Activated CD4-positive, alpha-beta T cell treated with anti-CD3 and anti-CD28 coated beads, Interleukin-2, amount 10 ng/mL, durations not matched to agents 7 days and 5 days (primary cell): Measurements from ENCODE around the gene TMOD4. TPM values are rescaled to one million over a fixed set of nuclear protein-coding genes. Genes with fewer than 3 reads are reported as not detected.

Experiments
- CTCF ChIA-PET: fragments of 350-600 bp; sonication (Branson Sonifier 250); formaldehyde crosslinking; loops from one replicate; lab custom pipeline; 2021; ENCODE audit warnings: antibody characterized with exemption; lab: Charles Lee
- POLR2A ChIA-PET: fragments of 350-600 bp; sonication (Branson Sonifier 250); formaldehyde crosslinking; loops from one replicate; lab custom pipeline; 2021; ENCODE audit warnings: antibody characterized with exemption; lab: Charles Lee
- DNase-seq: peaks from one replicate; pipeline ENCODE4 v3.0.0-alpha.2; 2020
- H3K27ac Mint-ChIP-seq: one replicate; pipeline ENCODE4 v1.8.0; 2021; ENCODE audit warnings: mild to moderate bottlenecking, moderate library complexity, mixed read lengths
- H3K27me3 Mint-ChIP-seq: one replicate; pipeline ENCODE4 v1.8.0; 2021; ENCODE audit warnings: mixed read lengths
- H3K36me3 Mint-ChIP-seq: one replicate; pipeline ENCODE4 v1.8.0; 2021; ENCODE audit warnings: low read depth, mixed read lengths
- H3K4me1 Mint-ChIP-seq: one replicate; pipeline ENCODE4 v1.8.0; 2021; ENCODE audit warnings: mixed read lengths
- H3K4me3 Mint-ChIP-seq: one replicate; pipeline ENCODE4 v1.8.0; 2021; ENCODE audit warnings: mild to moderate bottlenecking, moderate library complexity, mixed read lengths
- H3K9me3 Mint-ChIP-seq: one replicate; pipeline ENCODE4 v1.8.0; 2021; ENCODE audit warnings: mixed read lengths
- total RNA-seq, 2 experiments: library from RNA; stranded (reverse); gene quantifications; one replicate each; pipeline ENCODE4 v1.2.3, GENCODE V29; 2021

Gene TMOD4
- total RNA-seq, 2 experiments from 2014 or later, result 2.0 to 2.7 TPM

DNA sequence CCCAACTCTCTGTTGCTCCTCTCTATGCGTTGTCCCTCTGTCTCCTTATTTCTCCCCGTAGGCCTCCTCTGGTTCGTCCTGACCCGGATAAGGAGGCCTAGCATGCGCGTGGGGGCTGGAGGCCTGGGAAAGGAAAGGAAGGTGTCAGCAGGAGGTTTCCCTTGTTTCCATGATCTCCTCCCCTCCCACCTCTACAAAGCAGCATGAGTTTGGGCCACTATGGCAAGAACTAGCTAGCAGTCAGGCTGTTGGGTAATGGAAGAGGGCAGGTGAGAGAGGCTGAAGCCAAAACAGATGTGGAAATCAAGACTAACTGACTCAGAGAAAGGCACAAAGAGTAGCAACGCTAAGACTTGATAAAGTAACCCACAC, 28.7 kb downstream of the TMOD4 start:
- Mint-ChIP-seq H3K27ac (peak overlapping the region; percentile 41), H3K9me3 (no peaks in the 10 kb centered on the region), H3K36me3 (no peaks in the 10 kb centered on the region), H3K4me3 (peak overlapping the region; percentile 86), H3K4me1 (peaks cover 16% of the 10 kb centered on the region), H3K27me3 (peaks cover 18% of the 10 kb centered on the region)
- POLR2A ChIA-PET, result interaction anchor here (0.5 kb wide), 1 partner anchor 65 kb away, joined by 3 read pairs; no protein-coding TSS in a partner anchor
- no peak for DNase-seq
- CTCF ChIA-PET, result interaction anchor here (0.6 to 1.6 kb wide), 2 partner anchors 9 to 49 kb away, joined by 3 to 9 read pairs; partner anchors contain the start of gene TNFAIP8L2

DNA sequence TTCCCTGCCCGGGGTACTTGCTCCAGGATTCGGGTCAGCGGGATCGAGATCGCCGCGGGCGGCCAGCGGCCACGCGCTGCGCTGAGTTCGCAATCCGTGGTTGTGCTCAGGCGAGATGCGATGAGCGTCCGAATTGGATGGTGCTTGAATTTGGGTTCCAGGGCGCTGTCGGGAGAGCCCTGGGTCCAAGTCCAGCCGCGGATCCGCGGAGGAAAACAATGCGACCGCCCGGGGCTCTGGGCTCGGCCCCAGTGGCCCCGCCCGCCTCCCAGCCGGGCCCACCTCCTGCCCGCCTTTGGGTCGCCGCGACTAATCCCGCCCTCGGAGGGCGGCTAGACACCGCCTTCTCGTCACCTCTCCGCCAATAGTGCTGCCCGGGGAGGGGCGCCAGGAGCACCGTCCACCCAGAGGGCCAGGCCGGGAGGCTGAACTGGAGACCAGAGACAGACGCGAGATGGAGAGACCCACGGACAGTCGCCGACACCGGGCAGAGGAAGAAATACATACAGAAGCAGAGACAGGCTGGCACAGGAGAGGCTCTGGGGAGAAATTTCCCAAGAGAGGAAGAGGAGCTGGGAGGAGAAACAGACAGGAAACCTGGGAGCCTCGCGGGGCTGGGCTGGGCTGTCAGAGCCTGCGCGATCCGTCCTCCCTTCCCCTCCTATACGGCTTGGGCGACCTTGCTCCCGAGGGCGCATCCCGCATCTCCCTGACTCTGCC, 29.2 kb downstream of the TMOD4 start, which contains the start of gene SEMA6C:
Gene SEMA6C, minus strand, starts transcription at position 220 of the 720 bp plus-strand sequence. CDS start 4,010 bp downstream, outside the sequence.
- POLR2A ChIA-PET, result interaction anchor here (0.5 to 0.6 kb wide), 2 partner anchors 11 to 65 kb away, joined by 3 to 4 read pairs; no protein-coding TSS in a partner anchor
- peak within 1 kb of the TSS; percentile 86 for H3K4me3 Mint-ChIP-seq
- H3K36me3 Mint-ChIP-seq, result no peaks in the 10 kb centered on the region
- peaks cover 14% of the 10 kb centered on the region for H3K4me1 Mint-ChIP-seq
- peak; percentile 90 for DNase-seq
- CTCF ChIA-PET, result interaction anchor here (0.6 to 1.6 kb wide), 2 partner anchors 10 to 49 kb away, joined by 3 to 9 read pairs; partner anchors contain the start of gene TNFAIP8L2
- H3K9me3 Mint-ChIP-seq, result no peaks in the 10 kb centered on the region
- H3K27ac Mint-ChIP-seq, result peak within 1 kb of the TSS; percentile 41
- peaks cover 18% of the 10 kb centered on the region for H3K27me3 Mint-ChIP-seq

DNA sequence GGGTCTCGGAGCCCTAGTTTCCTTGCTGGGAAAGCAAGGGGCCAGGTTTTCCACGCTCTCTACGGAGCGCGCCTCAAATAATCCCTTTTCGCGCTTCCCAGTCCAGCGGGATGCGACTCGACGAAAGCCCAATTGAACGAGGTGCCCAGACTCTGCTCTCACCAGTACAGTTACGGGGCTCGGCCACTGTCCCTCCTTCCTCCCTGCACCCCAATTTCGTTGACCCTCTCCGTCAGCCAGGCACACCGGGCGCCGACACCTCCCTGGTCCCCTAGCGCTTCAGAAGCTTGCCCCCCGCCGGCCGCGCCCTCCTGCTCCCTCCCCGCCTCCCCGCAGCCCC, 29.7 kb downstream of the TMOD4 start:
- Mint-ChIP-seq H3K9me3 (no peaks in the 10 kb centered on the region), H3K27me3 (peaks cover 18% of the 10 kb centered on the region), H3K27ac (no peak overlapping the region), H3K4me3 (peak overlapping the region; percentile 86), H3K4me1 (peaks cover 14% of the 10 kb centered on the region), H3K36me3 (no peaks in the 10 kb centered on the region)
- ChIA-PET POLR2A (interaction anchor here (0.6 kb wide), 1 partner anchor 10 kb away, joined by 4 read pairs; no protein-coding TSS in a partner anchor), CTCF (no interaction called here)
- no peak for DNase-seq

DNA sequence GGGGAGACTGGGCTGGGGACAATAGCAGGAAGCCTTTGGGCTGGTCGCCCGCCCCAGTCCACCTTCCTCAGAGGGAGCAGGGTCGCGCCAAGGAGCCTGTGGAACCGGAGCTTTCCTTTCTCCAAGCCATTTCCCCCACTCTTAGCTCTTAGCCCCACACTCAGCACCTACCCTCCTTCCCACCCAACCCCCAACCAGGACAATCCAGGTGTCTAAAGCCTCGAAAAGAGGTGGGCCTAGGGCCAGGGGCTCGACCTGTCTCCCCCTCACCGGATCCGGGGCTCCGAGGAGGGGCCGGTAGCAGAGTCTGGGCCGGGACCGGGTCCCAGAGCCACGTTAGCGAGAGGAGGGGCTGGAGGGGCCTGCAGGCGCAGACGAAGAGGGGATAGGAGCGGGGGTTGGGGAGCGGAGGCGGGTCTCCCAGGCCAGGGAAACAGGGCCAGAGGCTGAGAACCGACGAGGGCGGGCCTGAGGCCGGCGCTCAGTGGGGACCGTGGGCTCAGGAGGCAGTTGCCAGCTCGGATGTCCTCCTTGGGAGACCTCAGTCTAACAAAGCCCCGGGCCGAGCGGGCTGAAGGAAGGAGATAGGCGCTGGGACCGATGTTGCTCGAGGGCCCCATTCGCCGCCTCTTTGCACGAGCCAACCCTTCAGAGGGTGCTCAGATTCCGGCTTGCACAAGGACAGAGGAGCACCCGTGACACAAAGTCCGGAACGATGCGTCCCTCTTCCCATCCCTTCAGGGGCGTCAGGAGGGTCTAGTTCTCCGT, 30.3 kb downstream of the TMOD4 start:
- no peak for DNase-seq
- Mint-ChIP-seq H3K4me1 (peaks cover 14% of the 10 kb centered on the region), H3K4me3 (peak overlapping the region; percentile 86), H3K36me3 (no peaks in the 10 kb centered on the region), H3K27me3 (peaks cover 18% of the 10 kb centered on the region), H3K9me3 (no peaks in the 10 kb centered on the region), H3K27ac (no peak overlapping the region)
- ChIA-PET POLR2A (no interaction called here), CTCF (interaction anchor here (0.9 to 1.3 kb wide), 3 partner anchors 10 to 160 kb away, joined by 3 to 4 read pairs (median 3); no protein-coding TSS in a partner anchor)

DNA sequence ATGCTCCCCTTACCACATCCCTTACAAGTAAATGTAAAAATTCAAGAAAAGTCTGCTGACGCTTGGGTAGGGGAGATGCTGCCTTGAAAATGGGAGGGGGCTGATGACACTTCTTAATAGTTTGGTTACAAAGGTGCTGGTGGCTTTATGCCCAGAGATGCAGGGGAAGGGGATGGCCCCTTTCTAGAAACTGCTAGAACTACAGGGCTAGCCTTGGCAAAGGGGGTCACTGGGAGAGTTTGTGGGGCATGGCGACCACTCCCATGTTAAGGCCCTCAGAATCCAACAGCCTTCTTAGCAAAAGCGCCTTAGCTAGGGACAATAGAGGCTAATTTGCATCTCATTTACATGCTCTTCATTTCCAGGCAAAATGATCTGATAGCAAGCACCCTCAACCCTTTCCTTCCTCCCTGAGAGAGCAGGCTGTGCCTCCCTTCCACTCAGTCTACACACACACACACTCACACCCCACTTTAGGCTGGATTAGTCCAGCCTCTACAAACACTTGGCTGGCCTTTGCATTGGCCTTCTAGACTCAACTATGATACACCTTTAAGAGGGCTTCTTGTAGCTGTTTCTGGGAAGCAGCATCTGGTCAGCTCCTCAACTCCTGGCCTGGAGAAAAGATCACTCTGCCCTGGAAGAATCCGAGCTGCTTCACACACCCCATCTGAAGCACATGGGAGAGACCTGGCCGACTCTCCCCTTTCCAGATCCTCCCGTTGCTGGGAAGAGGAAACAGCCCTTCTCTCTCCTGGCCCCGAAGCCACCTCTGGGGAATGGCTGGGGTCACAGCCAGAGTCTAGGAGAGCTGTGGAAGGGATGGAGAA, 31.1 kb downstream of the TMOD4 start:
- Mint-ChIP-seq H3K36me3 (no peaks in the 10 kb centered on the region), H3K27me3 (peaks cover 18% of the 10 kb centered on the region), H3K4me3 (peak overlapping the region; percentile 0), H3K27ac (no peak overlapping the region), H3K9me3 (no peaks in the 10 kb centered on the region), H3K4me1 (peaks cover 14% of the 10 kb centered on the region)
- ChIA-PET POLR2A (no interaction called here), CTCF (interaction anchor here (0.7 to 1.3 kb wide), 5 partner anchors 10 to 161 kb away, joined by 3 to 4 read pairs (median 3); no protein-coding TSS in a partner anchor)
- no peak for DNase-seq

DNA sequence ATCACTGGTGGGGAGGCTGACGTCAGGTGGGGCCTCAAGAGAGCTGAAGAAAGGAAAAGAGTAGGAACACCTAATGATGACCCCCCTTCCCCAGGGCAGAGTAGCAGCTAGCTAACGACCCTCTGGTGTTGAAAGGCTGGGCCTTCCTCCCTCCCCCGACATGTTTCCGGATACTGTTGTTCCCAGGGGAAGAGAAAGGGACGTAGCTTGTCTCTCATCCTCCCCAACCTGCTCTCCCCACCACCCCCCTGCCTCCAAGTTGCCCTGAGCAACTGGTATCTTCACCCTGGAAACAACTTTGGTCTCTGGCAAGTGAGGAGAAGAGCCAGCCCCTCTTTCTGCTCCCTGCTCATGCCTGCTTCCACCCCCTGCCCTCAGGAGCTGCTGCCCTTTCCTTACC, 31.8 kb downstream of the TMOD4 start:
- no peak overlapping the region for H3K27ac Mint-ChIP-seq
- ChIA-PET CTCF (interaction anchor here (0.7 to 1.8 kb wide), 3 partner anchors 9 to 137 kb away, joined by 3 to 4 read pairs (median 4); partner anchors contain the start of gene TNFAIP8L2), POLR2A (no interaction called here)
- no peaks in the 10 kb centered on the region for H3K9me3 Mint-ChIP-seq
- no peak overlapping the region for H3K4me3 Mint-ChIP-seq
- H3K27me3 Mint-ChIP-seq, result peaks cover 18% of the 10 kb centered on the region
- no peak for DNase-seq
- peaks cover 14% of the 10 kb centered on the region for H3K4me1 Mint-ChIP-seq
- no peaks in the 10 kb centered on the region for H3K36me3 Mint-ChIP-seq

DNA sequence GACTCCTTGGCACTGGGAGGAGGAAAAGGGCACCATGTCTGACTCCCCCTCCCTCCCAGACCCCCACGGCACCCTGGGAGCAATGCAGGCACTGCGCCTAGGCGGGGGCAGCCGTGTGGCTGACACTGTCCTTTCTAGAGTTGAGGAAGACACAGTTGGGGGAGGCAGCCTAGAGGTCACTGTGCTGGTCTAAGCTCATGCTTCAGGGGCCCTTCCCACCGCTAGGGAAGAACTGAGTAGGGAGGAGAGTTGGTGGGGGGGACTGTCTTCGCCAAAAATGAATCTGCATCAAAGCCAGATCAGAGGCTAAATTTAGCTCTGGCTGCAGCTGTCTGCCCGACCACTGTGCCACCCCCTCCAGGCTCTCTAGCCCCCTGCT, 32.7 kb downstream of the TMOD4 start:
- no peak overlapping the region for H3K4me3 Mint-ChIP-seq
- ChIA-PET CTCF (interaction anchor here (0.6 to 1.8 kb wide), 2 partner anchors 14 to 56 kb away, joined by 3 to 4 read pairs; partner anchors contain the start of gene TNFAIP8L2), POLR2A (no interaction called here)
- H3K4me1 Mint-ChIP-seq, result peaks cover 14% of the 10 kb centered on the region
- no peak for DNase-seq
- no peak overlapping the region for H3K27ac Mint-ChIP-seq
- H3K36me3 Mint-ChIP-seq, result no peaks in the 10 kb centered on the region
- H3K27me3 Mint-ChIP-seq, result peaks cover 15% of the 10 kb centered on the region
- no peaks in the 10 kb centered on the region for H3K9me3 Mint-ChIP-seq

DNA sequence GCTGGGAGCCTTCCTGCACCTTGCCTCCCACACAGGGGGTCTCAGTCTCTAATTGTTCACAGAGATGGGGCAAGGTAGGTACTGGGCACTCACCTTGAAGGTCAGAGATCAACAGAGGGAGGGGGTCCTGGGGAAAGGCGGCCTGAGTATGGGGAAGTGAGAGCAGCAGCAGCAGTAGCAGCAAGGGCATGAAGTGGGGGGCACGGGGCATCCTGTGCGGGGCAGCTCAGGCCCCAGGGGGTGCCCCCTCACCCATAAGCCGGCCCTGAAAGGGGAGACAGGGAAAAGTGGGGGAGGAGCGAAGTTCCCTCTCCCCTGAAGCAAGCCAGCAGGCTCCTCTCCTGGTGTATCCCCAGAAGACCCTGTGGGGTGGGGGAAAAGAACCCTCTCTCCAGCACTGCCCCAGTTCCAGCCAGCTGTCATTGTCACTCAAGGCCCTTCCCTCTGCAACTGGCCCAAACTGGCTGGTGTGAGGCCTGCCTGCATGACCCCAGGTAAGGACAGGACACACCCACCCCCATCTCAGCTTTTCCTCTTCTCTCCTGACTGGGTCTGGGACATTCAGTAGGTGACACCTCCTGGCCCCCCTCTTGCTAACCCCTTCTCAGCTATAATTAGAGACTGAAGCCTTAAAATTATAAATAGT, 33.2 kb downstream of the TMOD4 start:
- H3K9me3 Mint-ChIP-seq, result no peaks in the 10 kb centered on the region
- DNase-seq, result no peak
- peaks cover 15% of the 10 kb centered on the region for H3K27me3 Mint-ChIP-seq
- no peak overlapping the region for H3K27ac Mint-ChIP-seq
- H3K4me1 Mint-ChIP-seq, result peaks cover 13% of the 10 kb centered on the region
- POLR2A ChIA-PET, result no interaction called here
- CTCF ChIA-PET, result interaction anchor here (0.6 to 1.8 kb wide), 8 partner anchors 10 to 119 kb away, joined by 3 to 4 read pairs (median 3); partner anchors contain the start of genes C1orf56 and TNFAIP8L2
- H3K4me3 Mint-ChIP-seq, result no peak overlapping the region
- H3K36me3 Mint-ChIP-seq, result no peaks in the 10 kb centered on the region

DNA sequence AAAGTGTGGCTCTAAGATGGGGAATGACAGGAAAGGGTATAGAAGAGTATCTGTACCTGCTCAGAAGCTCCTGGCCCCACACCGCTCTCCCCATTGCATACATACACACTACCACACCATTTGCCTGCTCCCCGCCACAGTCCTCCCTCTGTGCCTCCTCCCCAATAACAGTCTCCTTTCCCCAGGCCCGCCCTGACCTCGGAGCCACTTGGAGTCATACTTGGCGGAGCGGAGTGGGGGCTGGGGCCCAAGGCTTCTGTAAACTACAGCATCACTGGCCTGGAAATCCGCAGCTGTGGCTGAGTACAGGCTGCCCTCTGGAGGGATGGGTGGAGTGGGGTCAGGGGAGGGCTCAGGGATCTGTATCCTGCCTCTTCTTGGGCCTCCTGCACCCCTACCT, 38.0 kb downstream of the TMOD4 start:
- ChIA-PET POLR2A (no interaction called here), CTCF (interaction anchor here (1.2 to 1.4 kb wide), 2 partner anchors 10 to 19 kb away, joined by 3 read pairs; partner anchors contain the start of gene TNFAIP8L2)
- peaks cover 8% of the 10 kb centered on the region for H3K4me1 Mint-ChIP-seq

DNA sequence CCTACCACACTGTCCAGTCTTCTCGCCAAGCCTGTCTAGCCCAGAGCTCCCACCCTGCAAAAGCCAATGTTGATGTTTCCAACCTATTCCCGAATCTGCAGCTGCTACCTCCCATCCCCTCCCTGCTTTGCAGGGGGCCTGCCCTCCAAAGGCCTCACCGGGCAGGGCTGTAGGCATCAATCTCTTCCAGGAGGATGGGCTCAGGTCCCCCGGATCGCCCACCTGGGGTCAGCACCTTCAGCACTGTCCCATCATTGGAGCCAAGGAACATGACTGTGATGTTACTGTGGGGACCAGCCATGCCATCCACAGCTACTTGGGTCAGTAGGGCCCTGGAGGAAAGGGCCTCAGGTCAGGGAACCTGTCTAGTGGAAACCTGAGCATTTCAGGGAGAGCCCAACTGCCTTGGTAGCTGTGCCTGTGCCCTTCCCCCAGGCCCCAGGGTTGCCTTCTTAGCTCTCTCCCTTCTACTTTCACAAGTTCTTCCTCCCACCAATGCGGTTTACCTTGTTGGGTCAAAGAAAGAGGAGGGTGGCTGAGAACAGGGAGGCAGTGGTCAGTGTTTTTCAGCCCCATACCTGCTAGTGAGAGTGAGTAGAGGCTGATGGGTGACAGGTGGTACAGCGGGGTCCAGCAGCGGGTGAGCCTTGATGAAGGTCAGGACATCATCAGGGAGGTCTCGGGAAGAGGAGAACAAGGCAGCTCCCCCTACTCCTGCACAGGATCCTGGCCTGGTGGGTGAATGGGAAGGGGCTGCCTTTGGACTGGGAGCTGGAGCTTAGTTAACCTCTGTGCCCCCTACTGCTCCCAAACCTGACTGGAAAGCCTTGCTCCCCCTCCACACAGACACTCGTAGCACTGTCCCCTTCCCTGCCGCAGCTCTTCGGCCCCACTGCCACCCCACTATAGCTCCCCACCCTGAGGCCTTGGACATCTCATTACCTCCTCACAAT, 40.1 kb downstream of the TMOD4 start:
- CTCF ChIA-PET, result interaction anchor here (1.0 to 2.9 kb wide), 6 partner anchors 8 to 38 kb away, joined by 4 to 11 read pairs (median 4); partner anchors contain the start of gene TNFAIP8L2

More for the DNA sequence above, 38.0 kb downstream of the TMOD4 start:
- Mint-ChIP-seq H3K27me3 (no peaks in the 10 kb centered on the region), H3K9me3 (no peaks in the 10 kb centered on the region), H3K27ac (no peak overlapping the region), H3K36me3 (no peaks in the 10 kb centered on the region), H3K4me3 (no peak overlapping the region)
- no peak for DNase-seq

More for the DNA sequence above, 40.1 kb downstream of the TMOD4 start:
- POLR2A ChIA-PET, result interaction anchor here (0.6 kb wide), 1 partner anchor 11 kb away, joined by 4 read pairs; the partner anchor contains the start of gene SEMA6C
- H3K4me3 Mint-ChIP-seq, result no peak overlapping the region
- no peak for DNase-seq
- no peak overlapping the region for H3K27ac Mint-ChIP-seq
- H3K9me3 Mint-ChIP-seq, result no peaks in the 10 kb centered on the region
- H3K36me3 Mint-ChIP-seq, result no peaks in the 10 kb centered on the region
- peaks cover 5% of the 10 kb centered on the region for H3K27me3 Mint-ChIP-seq
- H3K4me1 Mint-ChIP-seq, result peaks cover 18% of the 10 kb centered on the region
